HG02885 (cell line): ENCODE results near the gene TXLNG.
"Not testable (repeated sequence)": the region's sequence is repeated elsewhere in the genome, so short reads cannot be mapped to it uniquely, and the experiment has no call there.

Experiments used
- ATAC-seq: cut with Tn5 transposase; IDR thresholded peaks from one replicate; pipeline ENCODE4 v1.9.1; 2021; ENCODE audit warnings: mild to moderate bottlenecking; ENCODE audit not compliant: unreplicated experiment, poor library complexity

The TXLNG gene

GRCh38 chrX:16786139-16786790 is at the start of gene TXLNG:
Gene TXLNG, plus strand, starts transcription at chrX:16786466. Its CDS starts 22 bp downstream, at chrX:16786488.
- peak; percentile 98 for ATAC-seq

DNA sequence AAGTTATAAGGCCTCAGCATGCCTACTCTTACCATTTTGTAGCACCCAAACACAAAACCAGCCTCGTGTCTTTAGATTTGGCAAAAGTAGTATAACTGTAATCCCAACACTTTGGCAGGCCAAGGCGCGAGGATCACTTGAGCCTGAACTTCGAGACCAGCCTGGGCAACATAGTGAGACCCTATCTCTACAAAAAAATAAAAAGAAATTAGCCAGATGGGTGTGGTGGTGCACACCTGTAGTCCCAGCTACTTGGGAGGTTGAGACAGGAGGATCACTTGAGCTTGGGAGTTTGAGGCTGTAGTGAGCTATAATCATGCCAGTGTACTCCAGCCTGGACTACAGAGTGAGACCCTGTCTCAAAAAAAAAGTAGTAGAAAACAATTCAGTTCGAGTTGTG is 49.2 kb upstream of the TXLNG start:
- ATAC-seq, result no peak

DNA sequence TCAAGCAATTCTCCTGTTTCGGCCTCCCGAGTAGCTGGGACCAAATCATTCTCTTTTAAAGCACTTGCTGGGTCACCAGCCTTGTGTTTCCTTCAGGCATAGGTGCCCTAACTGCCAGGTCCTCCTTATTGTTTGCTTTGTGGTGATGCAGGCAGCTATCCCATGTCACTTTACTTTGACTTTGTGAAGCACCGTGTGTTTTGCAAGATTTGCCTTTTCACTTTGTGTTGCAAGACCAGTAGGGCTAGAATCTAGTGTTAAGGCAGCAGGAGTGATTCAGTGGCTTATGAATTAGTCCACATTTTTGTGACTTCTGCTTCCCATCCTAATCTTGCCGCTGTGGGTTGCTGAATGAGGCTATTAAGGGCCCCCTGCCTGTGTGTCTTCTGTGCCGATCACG is 46.7 kb upstream of the TXLNG start:
- ATAC-seq, result no peak

DNA sequence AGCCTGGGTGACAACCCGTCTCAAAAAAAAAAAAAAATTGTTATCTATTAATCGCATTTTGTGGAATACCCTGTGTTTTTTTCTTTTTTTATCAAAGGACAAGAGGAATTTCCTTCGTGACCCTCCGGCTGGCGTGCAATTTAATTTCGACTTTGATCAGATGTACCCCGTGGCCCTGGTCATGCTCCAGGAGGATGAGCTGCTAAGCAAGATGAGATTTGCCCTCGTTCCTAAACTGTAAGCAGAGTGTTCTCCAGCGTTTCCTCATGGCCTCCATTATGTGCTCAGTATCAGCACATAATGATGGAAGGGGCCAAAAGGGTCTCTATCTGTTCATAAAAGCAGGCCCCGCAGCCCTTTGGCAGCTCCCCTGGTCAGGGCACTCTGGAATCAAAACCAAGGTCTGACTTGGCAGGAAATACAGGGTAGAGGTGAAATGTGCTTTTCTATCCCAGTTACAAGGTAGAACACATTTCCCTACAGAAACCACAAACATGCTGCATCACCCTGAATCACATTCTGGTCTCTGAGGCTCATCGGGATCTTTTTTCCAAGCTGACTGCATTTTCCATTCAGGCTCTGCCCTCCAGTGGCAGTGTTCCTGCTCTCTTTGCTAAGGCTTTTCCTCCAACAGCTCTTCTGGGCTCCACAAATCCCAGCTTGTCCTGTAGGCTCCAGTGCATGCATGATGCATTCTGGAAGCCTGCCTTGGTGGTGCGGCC is 42.5 kb upstream of the TXLNG start:
- no peak for ATAC-seq

DNA sequence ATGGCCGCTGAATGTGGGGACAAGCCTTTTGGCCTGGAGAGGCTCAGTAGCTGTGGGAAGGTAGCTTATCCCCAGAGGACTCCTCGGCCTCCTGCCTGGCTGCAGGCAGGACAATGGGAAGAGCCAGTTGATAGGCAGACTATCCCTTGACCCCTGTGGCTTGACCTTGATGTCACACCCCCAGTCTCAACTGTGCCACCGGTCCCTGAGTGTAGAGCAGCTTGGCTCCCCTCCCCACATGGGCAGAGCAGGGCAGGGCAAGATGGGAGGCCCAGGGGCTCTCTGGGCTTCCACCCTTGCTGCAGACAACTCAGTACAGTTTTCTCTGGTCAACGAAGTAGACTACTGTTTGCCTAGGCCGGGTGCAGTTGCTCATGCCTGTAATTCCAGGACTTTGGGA is 41.2 kb upstream of the TXLNG start:
- ATAC-seq, result no peak

- no peak for ATAC-seq
Observed at GRCh38 chrX:16745659-16746058, 40.6 kb upstream of the TXLNG start.

GRCh38 chrX:16748425-16748824 is 37.8 kb upstream of the TXLNG start:
- no peak for ATAC-seq

GRCh38 chrX:16750136-16750535 is 36.1 kb upstream of the TXLNG start:
- ATAC-seq, result no peak

- no peak for ATAC-seq
Observed at GRCh38 chrX:16754019-16754418, 32.2 kb upstream of the TXLNG start.

GRCh38 chrX:16756724-16757123 is 29.5 kb upstream of the TXLNG start:
- ATAC-seq, result no peak

GRCh38 chrX:16761500-16761899 is 24.8 kb upstream of the TXLNG start:
- not testable (repeated sequence) for ATAC-seq

- ATAC-seq, result no peak
Observed at GRCh38 chrX:16762579-16762978, 23.7 kb upstream of the TXLNG start.

- no peak for ATAC-seq
Observed at GRCh38 chrX:16765594-16765993, 20.7 kb upstream of the TXLNG start.

GRCh38 chrX:16770970-16771482 is 15.2 kb upstream of the TXLNG start:
- no peak for ATAC-seq

- ATAC-seq, result no peak
Observed at GRCh38 chrX:16771483-16772398, 14.5 kb upstream of the TXLNG start.

DNA sequence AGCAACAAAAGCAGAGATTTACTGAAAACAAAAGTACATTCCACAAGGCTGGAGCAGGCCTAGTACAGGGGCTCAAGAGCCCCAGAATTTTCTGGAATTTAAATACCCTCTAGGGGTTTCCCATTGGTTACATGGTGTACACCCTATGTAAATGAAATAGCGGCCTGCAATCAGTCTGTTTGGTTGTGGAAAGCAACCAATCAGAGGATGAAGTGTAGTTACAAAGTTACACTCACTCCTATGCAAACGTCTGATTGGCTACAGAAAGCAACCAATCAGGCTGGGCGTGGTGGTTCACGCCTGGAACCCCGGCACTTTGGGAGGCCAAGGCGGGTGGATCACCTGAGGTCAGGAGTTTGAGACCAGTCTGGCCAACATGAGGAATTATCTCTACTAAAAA is 13.8 kb upstream of the TXLNG start:
- ATAC-seq, result no peak

- no peak for ATAC-seq
Observed at GRCh38 chrX:16774746-16775145, 11.5 kb upstream of the TXLNG start.

DNA sequence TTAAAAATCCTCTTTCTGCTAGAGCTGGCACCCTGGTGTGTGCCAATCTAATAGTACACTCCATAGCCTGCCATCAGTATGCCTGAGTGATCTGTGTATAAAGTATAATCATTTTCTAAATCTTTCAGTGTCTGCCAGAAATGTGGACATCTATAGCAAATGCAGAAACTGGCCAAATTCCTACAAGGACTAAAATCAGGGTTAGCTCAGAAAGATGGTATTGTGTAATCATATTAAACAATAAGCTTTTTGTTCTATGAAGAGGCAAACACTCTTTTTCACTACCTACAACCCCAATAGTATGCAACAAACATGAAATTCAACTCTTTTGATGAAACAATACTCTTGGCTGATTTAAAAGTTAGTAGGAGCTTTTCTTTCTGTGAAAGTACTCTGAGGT is 7.7 kb upstream of the TXLNG start:
- no peak for ATAC-seq

DNA sequence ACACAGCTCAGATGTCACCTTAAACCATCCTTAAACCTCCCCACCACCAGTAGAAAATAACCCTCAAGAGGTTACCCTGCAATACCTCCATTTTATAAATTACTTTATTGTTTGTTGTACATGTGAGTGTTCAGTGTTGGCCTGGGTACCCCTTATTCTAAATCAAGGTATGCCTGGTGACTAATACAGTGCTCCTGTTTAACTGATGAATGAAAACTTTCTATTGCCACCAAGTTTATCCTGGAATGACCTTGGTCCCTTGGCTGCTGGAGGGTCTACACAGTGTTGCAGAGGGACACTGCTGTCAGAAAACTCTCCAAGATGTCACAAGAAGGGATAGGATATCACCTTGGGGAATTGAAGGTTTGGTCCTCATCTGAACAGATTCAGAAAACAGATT is 7.3 kb upstream of the TXLNG start:
- no peak for ATAC-seq

GRCh38 chrX:16779815-16780214 is 6.5 kb upstream of the TXLNG start:
- not testable (repeated sequence) for ATAC-seq

DNA sequence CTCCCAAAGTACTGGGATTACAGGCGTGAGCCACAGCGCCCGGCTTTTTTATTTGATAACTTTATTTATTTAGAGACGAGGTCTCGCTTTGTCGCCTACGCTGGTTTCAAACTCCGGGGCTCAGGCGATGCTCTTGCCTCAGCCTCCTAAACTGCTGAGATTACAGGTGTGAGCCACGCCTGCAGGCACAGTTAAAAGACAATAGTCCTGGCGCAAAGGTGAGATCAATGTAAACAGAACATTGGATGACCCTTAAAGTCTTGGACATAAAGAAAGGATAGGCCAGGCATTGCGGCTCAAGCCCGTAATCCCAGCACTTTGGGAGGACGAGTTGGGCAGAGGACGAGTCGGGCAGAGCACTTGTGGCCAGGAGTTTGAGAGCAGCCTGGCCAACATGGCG is 2.8 kb upstream of the TXLNG start:
- no peak for ATAC-seq
